HL-60 (cell line): ENCODE data around the gene GRID2.

Experiments
- CTCF ChIP-seq: IDR thresholded peaks from one replicate; pipeline ENCODE4 v1.5.1; 2011; ENCODE audit warnings: low read length, control low read depth, inconsistent platforms; ENCODE audit not compliant: insufficient read depth
- GABPA ChIP-seq: IDR thresholded peaks from 2 replicates; pipeline ENCODE4 v1.6.1; 2012; ENCODE audit warnings: low read depth
- POLR2AphosphoS5 ChIP-seq: IDR thresholded peaks from 2 replicates; pipeline ENCODE4 v1.6.1; 2012; ENCODE audit warnings: low read depth
- REST ChIP-seq: IDR thresholded peaks from 2 replicates; pipeline ENCODE4 v1.6.1; 2012; ENCODE audit warnings: low read depth; ENCODE audit not compliant: insufficient replicate concordance
- SPI1 ChIP-seq: IDR thresholded peaks from 2 replicates; pipeline ENCODE4 v1.6.1; 2012; ENCODE audit warnings: low read depth, mild to moderate bottlenecking, borderline replicate concordance

GRCh38 chr4:92872604-92873003, 568.8 kb downstream of the GRID2 start:
- TF ChIP-seq CTCF, result no peak
- TF ChIP-seq POLR2AphosphoS5, result no peak
- TF ChIP-seq REST, result no peak
- TF ChIP-seq GABPA, result no peak
- no peak for TF ChIP-seq SPI1
